T-cell (primary cell): ENCODE measurements around the gene UBE2S. TPM values are rescaled to one million over a fixed set of nuclear protein-coding genes. Genes with fewer than 3 reads are reported as not detected.

Experiments used
- ATAC-seq, 4 experiments: fragments of 200-7000 bp in 3 of 4; fragments of 150-1000 bp in 1 of 4; cut with Tn5 transposase; replicated peaks in 1 of 4; 1 replicate in 3 of 4; 2 replicates in 1 of 4; pipeline ENCODE4 v1.10.0; 2021; ENCODE audit warnings: moderate library complexity in 3 of 4, mild to moderate bottlenecking in 2 of 4, moderate number of reproducible peaks in 1 of 4
- CTCF ChIA-PET, 2 donors: fragments of 300-600 bp; sonication (Branson Sonifier 250); formaldehyde crosslinking; loops; one replicate each; lab custom pipeline; 2022; ENCODE audit warnings: antibody characterized with exemption in 2 of 2; lab: Charles Lee
- POLR2A ChIA-PET, 2 donors: fragments of 300-600 bp; sonication (Branson Sonifier 250); formaldehyde crosslinking; loops; one replicate each; lab custom pipeline; 2022; ENCODE audit warnings: antibody characterized with exemption in 2 of 2; lab: Charles Lee
- DNase-seq, 35 experiments: peaks; one replicate each; pipeline versions ENCODE4 v3.0.0 to v3.0.0-alpha.2; 2013 to 2023
- H3K27ac ChIP-seq: one replicate; pipeline ENCODE4 v1.5.1; 2013; ENCODE audit warnings: low read length
- H3K27me3 ChIP-seq, 2 experiments: replicated peaks in 1 of 2; 1 replicate in 1 of 2; 2 replicates in 1 of 2; pipeline versions ENCODE4 v1.6.1 to v1.7.0; 2013; ENCODE audit warnings: low read length in 1 of 2, mixed read lengths in 1 of 2; ENCODE audit not compliant: control insufficient read depth in 2 of 2, insufficient read depth in 2 of 2; ENCODE audit errors: extremely low read depth in 1 of 2
- H3K36me3 ChIP-seq, 2 donors: 1 replicate in 1 of 2; 2 replicates in 1 of 2; pipeline versions ENCODE4 v1.6.1 to v1.7.0; 2013; ENCODE audit warnings: low read length in 1 of 2; ENCODE audit not compliant: control insufficient read depth in 2 of 2, insufficient read depth in 1 of 2; ENCODE audit errors: extremely low read depth in 1 of 2
- H3K4me1 ChIP-seq, 2 experiments: 1 replicate in 1 of 2; 2 replicates in 1 of 2; pipeline versions ENCODE4 v1.6.1 to v1.7.0; 2013; ENCODE audit warnings: low read length in 2 of 2, mixed read lengths in 1 of 2; ENCODE audit not compliant: insufficient read depth in 2 of 2, control insufficient read depth in 1 of 2; ENCODE audit errors: extremely low read depth in 1 of 2
- H3K4me3 ChIP-seq, 2 donors: 1 replicate in 1 of 2; 2 replicates in 1 of 2; pipeline versions ENCODE4 v1.5.1 to v1.7.0; 2013; ENCODE audit warnings: mild to moderate bottlenecking in 2 of 2, low read length in 1 of 2, moderate library complexity in 1 of 2; ENCODE audit not compliant: control insufficient read depth in 1 of 2; ENCODE audit errors: extremely low read depth in 1 of 2
- H3K9me3 ChIP-seq: 2 replicates; pipeline ENCODE4 v1.7.0; 2013
- H3K27ac Mint-ChIP-seq, 2 donors: one replicate each; pipeline ENCODE4 v1.8.0; 2020 to 2021; ENCODE audit warnings: mild to moderate bottlenecking in 2 of 2, mixed read lengths in 2 of 2
- H3K27me3 Mint-ChIP-seq, 2 donors: one replicate each; pipeline ENCODE4 v1.8.0; 2021 to 2022; ENCODE audit warnings: mixed read lengths in 2 of 2
- H3K36me3 Mint-ChIP-seq: one replicate; pipeline ENCODE4 v1.8.0; 2021; ENCODE audit warnings: mixed read lengths
- H3K4me1 Mint-ChIP-seq, 3 donors: one replicate each; pipeline ENCODE4 v1.8.0; 2020 to 2022; ENCODE audit warnings: mixed read lengths in 3 of 3, mild to moderate bottlenecking in 1 of 3
- H3K4me3 Mint-ChIP-seq, 3 donors: one replicate each; pipeline ENCODE4 v1.8.0; 2020 to 2022; ENCODE audit warnings: mild to moderate bottlenecking in 3 of 3, mixed read lengths in 3 of 3, moderate library complexity in 3 of 3
- H3K9me3 Mint-ChIP-seq, 3 donors: one replicate each; pipeline ENCODE4 v1.8.0; 2020 to 2022; ENCODE audit warnings: mixed read lengths in 3 of 3
- WGBS: methylation state at CpG from one replicate; pipeline ENCODE4 v1.1.5; 2013; ENCODE audit warnings: missing lambda C conversion rate; ENCODE audit not compliant: insufficient coverage; 5-methylcytosine and 5-hydroxymethylcytosine counted together
- total RNA-seq, 35 experiments: library from RNA in 6 of 35; stranded (reverse) in 6 of 35; fragments of 120-200 nt in 1 of 35; gene quantifications; one replicate each; pipeline versions ENCODE4 v1.2.1 to v1.2.4 and lab custom pipeline; 2013 to 2026

UBE2S gene
- total RNA-seq, 5 donors from 2014 or later (not counting 1 experiment from before 2014, with no cell fraction given) = 27.5 to 75.2 (median 35.1) TPM

DNA sequence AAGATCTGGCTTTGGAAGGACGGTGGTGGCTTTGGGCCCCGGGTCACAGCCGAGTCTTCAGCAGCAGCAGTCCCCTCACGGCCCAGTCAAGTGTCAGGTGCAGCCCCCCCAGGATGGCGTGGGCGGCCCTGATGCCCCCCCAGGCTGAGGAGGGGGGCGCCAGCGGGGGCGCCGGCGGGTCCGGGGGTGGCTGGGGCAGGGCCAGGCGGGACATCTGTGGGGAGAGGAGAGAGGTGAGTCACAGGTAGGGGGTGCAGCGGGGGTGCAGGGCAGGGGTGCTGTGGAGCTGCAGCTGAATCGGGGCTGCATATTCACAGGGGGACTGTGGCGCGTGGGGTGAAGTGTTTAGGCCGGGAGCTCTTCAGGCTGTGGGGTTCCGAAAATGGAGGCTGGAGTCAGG lies 41.6 kb downstream of the UBE2S start:
- no peak for ATAC-seq
- no peaks in the 10 kb centered on the region for H3K9me3 ChIP-seq
- no peak overlapping the region for H3K27ac ChIP-seq
- no peak for DNase-seq
- Mint-ChIP-seq H3K9me3 (no peaks in the 10 kb centered on the region), H3K4me3 (no peak overlapping the region), H3K4me1 (peaks cover 4 to 12% (median 10%) of the 10 kb centered on the region in 3 donors), H3K36me3 (no peaks in the 10 kb centered on the region), H3K27ac (no peak overlapping the region), H3K27me3 (peaks cover 10 to 23% of the 10 kb centered on the region in 2 donors)
- H3K4me1 ChIP-seq = peaks cover 0 to 18% of the 10 kb centered on the region in 2 experiments
- WGBS = 68% methylated on average over 19 of the region's 19 CpGs
- H3K4me3 ChIP-seq = no peak overlapping the region
- peaks cover 0 to 67% of the 10 kb centered on the region in 2 experiments for H3K27me3 ChIP-seq
- POLR2A ChIA-PET = no interaction called here
- H3K36me3 ChIP-seq = no peaks in the 10 kb centered on the region
- CTCF ChIA-PET = no interaction called here

DNA sequence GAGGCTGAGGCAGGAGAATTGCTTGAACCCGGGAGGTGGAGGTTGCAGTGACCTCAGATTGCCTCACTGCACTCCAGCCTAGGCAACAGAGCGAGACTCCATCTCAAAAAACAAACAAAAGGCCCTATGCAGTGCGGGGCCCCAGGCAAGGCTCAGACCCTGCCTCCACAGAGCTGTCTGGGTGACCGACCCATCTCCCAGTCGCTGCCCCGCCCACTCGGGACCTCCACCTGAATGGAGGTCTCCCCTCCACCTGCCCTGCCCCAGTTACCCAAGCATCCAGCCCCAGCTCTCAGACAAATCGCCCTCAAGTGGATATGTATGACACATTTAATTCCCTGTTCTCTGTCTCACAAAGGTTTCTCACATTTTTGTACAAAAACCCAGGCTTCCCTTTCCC lies 42.3 kb downstream of the UBE2S start:
- peaks cover 4 to 6% (median 5%) of the 10 kb centered on the region in 3 donors for H3K4me1 Mint-ChIP-seq
- ATAC-seq (no peak), DNase-seq (no peak)
- H3K4me1 ChIP-seq = peaks cover 0 to 16% of the 10 kb centered on the region in 2 experiments
- ChIA-PET POLR2A (no interaction called here), CTCF (no interaction called here)
- no peaks in the 10 kb centered on the region for H3K36me3 ChIP-seq
- no peak overlapping the region for H3K4me3 Mint-ChIP-seq
- H3K9me3 ChIP-seq = no peaks in the 10 kb centered on the region
- H3K4me3 ChIP-seq = no peak overlapping the region
- H3K27ac Mint-ChIP-seq = no peak overlapping the region
- peaks cover 0 to 63% of the 10 kb centered on the region in 2 experiments for H3K27me3 ChIP-seq
- no peaks in the 10 kb centered on the region for H3K9me3 Mint-ChIP-seq
- 89% methylated on average over 7 of the region's 8 CpGs for WGBS
- no peaks in the 10 kb centered on the region for H3K36me3 Mint-ChIP-seq
- no peak overlapping the region for H3K27ac ChIP-seq
- peaks cover 4 to 17% of the 10 kb centered on the region in 2 donors for H3K27me3 Mint-ChIP-seq

- no peak for ATAC-seq
- H3K27me3 ChIP-seq = peaks cover 0 to 44% of the 10 kb centered on the region in 2 experiments
- no peak within 1 kb of the TSS for H3K27ac Mint-ChIP-seq
- H3K9me3 ChIP-seq = no peaks in the 10 kb centered on the region
- H3K36me3 ChIP-seq = no peaks in the 10 kb centered on the region
- H3K9me3 Mint-ChIP-seq = no peaks in the 10 kb centered on the region
- no peak within 1 kb of the TSS for H3K4me3 Mint-ChIP-seq
- no peaks in the 10 kb centered on the region for H3K4me1 ChIP-seq
- ChIA-PET CTCF (no interaction called here), POLR2A (interaction anchor here in 1 of 2 donors (0.6 kb wide), 1 partner anchor 45 kb away, joined by 10 read pairs; no protein-coding TSS in a partner anchor)
- no peak for DNase-seq
- H3K4me1 Mint-ChIP-seq = peaks cover 0 to 2% (median 0%) of the 10 kb centered on the region in 3 donors
- peaks cover 0 to 8% of the 10 kb centered on the region in 2 donors for H3K27me3 Mint-ChIP-seq
- H3K4me3 ChIP-seq = no peak within 1 kb of the TSS
- H3K36me3 Mint-ChIP-seq = no peaks in the 10 kb centered on the region
- 84% methylated on average over 16 of the region's 27 CpGs for WGBS
- no peak within 1 kb of the TSS for H3K27ac ChIP-seq
Observed at GRCh38 chr19:55362990-55363716, 44.4 kb downstream of the UBE2S start, which contains the start of gene GARIN5B. Gene GARIN5B, minus strand, starts transcription at chr19:55363260. Its CDS starts 194 bp downstream, at chr19:55363066.

GRCh38 chr19:55362174-55362989 lies 45.2 kb downstream of the UBE2S start:
- Mint-ChIP-seq H3K4me3 (no peak overlapping the region), H3K36me3 (no peaks in the 10 kb centered on the region), H3K4me1 (no peaks in the 10 kb centered on the region), H3K27ac (no peak overlapping the region), H3K9me3 (no peaks in the 10 kb centered on the region), H3K27me3 (peaks cover 2 to 8% of the 10 kb centered on the region in 2 donors)
- Histone ChIP-seq H3K27me3 (peaks cover 0 to 41% of the 10 kb centered on the region in 2 experiments), H3K9me3 (no peaks in the 10 kb centered on the region), H3K27ac (no peak overlapping the region), H3K4me1 (no peaks in the 10 kb centered on the region), H3K4me3 (no peak overlapping the region), H3K36me3 (no peaks in the 10 kb centered on the region)
- WGBS = 85% methylated on average over 29 of the region's 38 CpGs
- ATAC-seq = no peak
- CTCF ChIA-PET = no interaction called here
- POLR2A ChIA-PET = interaction anchor here in 1 of 2 donors (0.7 kb wide), 1 partner anchor 148 kb away, joined by 7 read pairs; no protein-coding TSS in a partner anchor
- DNase-seq = no peak

GRCh38 chr19:55360902-55361301 lies 46.7 kb downstream of the UBE2S start:
- H3K27ac ChIP-seq = no peak overlapping the region
- H3K9me3 ChIP-seq = no peaks in the 10 kb centered on the region
- Mint-ChIP-seq H3K27ac (no peak overlapping the region), H3K4me3 (no peak overlapping the region), H3K9me3 (no peaks in the 10 kb centered on the region), H3K4me1 (no peaks in the 10 kb centered on the region), H3K27me3 (peaks cover 7 to 9% of the 10 kb centered on the region in 2 donors), H3K36me3 (no peaks in the 10 kb centered on the region)
- CTCF ChIA-PET = no interaction called here
- no peaks in the 10 kb centered on the region for H3K36me3 ChIP-seq
- POLR2A ChIA-PET = no interaction called here
- H3K4me1 ChIP-seq = no peaks in the 10 kb centered on the region
- WGBS = 68% methylated on average over 8 of the region's 16 CpGs
- no peak for DNase-seq
- ATAC-seq = no peak
- peaks cover 2 to 43% of the 10 kb centered on the region in 2 experiments for H3K27me3 ChIP-seq
- no peak overlapping the region for H3K4me3 ChIP-seq
